ENCODE data around the gene LRP2. TPM values are rescaled to one million over a fixed set of nuclear protein-coding genes. Genes with fewer than 3 reads are reported as not detected.

The LRP2 gene
- total RNA-seq, 4 donors from 2014 or later, result not detected

GRCh38 chr2:169372561-169372960 is 10.2 kb upstream of the LRP2 start:
- no peak overlapping the region for H3K4me3 ChIP-seq
- in situ Hi-C loops (cut with MboI; ENCODE audit: low sequenced_read_pairs in 4 of 4) (no loop called here), intact Hi-C loops (cut with DNase I; ENCODE audit: low total_unique reads) (no loop called here)
- no peaks in the 10 kb centered on the region for H3K27me3 ChIP-seq
- no peaks in the 10 kb centered on the region for H3K4me1 ChIP-seq
- no peaks in the 10 kb centered on the region for H3K36me3 ChIP-seq
- no peaks in the 10 kb centered on the region for H3K9me3 ChIP-seq
- no peak overlapping the region for H3K27ac ChIP-seq
- ATAC-seq (no peak), DNase-seq (no peak)
- TF ChIP-seq POLR2A (IDR thresholded peaks at IDR 0.05), result no peak
- no peak for TF ChIP-seq CTCF (IDR thresholded peaks at IDR 0.05 in 4 of 5, conservative IDR thresholded peaks at IDR 0.05 in 1 of 5)

DNA sequence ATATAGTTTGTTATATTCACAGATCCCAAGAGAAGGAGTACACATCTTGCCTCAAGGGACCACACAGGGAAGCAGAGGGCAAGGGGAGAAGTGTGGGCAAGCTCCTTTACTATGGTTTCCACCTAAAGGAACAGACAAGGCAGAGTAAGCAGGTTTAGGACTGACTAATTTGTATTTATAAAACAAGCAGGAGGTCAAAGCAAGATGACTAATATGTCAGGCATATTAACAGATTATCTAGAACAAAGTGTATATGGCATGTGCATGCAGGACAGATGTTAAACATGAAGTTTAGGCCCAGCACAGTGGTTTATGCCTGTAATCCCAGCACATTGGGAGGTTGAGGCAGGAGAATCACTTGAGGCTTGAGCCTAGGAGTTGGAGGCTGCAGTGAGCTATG is 3.7 kb upstream of the LRP2 start:
- H3K27me3 ChIP-seq, result peaks cover 22 to 31% (median 31%) of the 10 kb centered on the region in 3 donors
- in situ Hi-C loops (cut with MboI; ENCODE audit: low sequenced_read_pairs in 4 of 4), result no loop called here
- TF ChIP-seq POLR2A (IDR thresholded peaks at IDR 0.05), result no peak
- no peak for TF ChIP-seq CTCF (IDR thresholded peaks at IDR 0.05 in 4 of 5, conservative IDR thresholded peaks at IDR 0.05 in 1 of 5)
- H3K4me1 ChIP-seq, result peaks cover 17 to 39% of the 10 kb centered on the region in 2 donors
- intact Hi-C loops (cut with DNase I; ENCODE audit: low total_unique reads), result no loop called here
- no peaks in the 10 kb centered on the region for H3K36me3 ChIP-seq
- DNase-seq (no peak), ATAC-seq (no peak)
- H3K4me3 ChIP-seq, result no peak overlapping the region
- H3K9me3 ChIP-seq, result no peaks in the 10 kb centered on the region
- H3K27ac ChIP-seq, result no peak overlapping the region

- TF ChIP-seq CTCF (IDR thresholded peaks at IDR 0.05 in 4 of 5, conservative IDR thresholded peaks at IDR 0.05 in 1 of 5), result no peak
- TF ChIP-seq POLR2A (IDR thresholded peaks at IDR 0.05), result no peak
- in situ Hi-C loops (cut with MboI; ENCODE audit: low sequenced_read_pairs in 4 of 4) (no loop called here), intact Hi-C loops (cut with DNase I; ENCODE audit: low total_unique reads) (no loop called here)
- Histone ChIP-seq H3K4me3 (peak overlapping the region; percentile 46 to 67 (median 53)), H3K27me3 (peaks cover 29 to 42% (median 41%) of the 10 kb centered on the region in 3 donors), H3K9me3 (no peaks in the 10 kb centered on the region), H3K36me3 (no peaks in the 10 kb centered on the region), H3K4me1 (peaks cover 17 to 41% of the 10 kb centered on the region in 2 donors), H3K27ac (no peak overlapping the region)
- ATAC-seq, result no peak
- no peak for DNase-seq
These were observed 2.7 kb upstream of the LRP2 start for GRCh38 chr2:169365029-169365480.

DNA sequence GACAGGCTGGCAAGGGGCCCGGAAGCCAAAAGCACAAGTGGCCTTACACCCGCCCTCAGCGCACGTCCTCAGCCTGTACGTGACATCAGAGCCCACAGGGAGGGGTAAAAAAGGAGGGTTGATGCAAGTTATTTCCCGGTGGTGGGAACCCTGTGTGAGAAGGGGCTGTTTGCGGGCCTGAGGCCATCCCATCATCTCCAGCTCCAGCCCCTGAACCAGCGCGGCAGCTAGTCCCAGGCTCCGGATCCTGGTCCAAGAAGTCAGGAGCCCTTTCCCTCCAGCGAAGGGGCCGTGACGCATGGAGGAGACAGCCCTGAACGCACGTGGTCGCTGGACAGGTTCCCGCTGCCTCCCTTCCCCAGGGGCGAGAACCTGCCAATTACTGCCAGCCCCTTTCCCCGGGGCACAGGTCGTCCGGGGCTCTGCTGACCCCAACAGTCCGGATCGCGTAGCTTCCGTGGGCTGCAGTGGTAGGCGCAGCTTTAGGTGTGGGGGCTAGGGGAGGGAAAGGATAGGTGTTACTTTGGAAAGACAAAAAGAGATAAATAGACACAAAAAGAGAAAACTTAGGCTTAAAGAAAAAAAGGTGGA is 1.3 kb upstream of the LRP2 start:
- peaks cover 17 to 41% of the 10 kb centered on the region in 2 donors for H3K4me1 ChIP-seq
- no peaks in the 10 kb centered on the region for H3K9me3 ChIP-seq
- TF ChIP-seq POLR2A (IDR thresholded peaks at IDR 0.05) (no peak), CTCF (IDR thresholded peaks at IDR 0.05 in 4 of 5, conservative IDR thresholded peaks at IDR 0.05 in 1 of 5) (no peak)
- no peak for DNase-seq
- intact Hi-C loops (cut with DNase I; ENCODE audit: low total_unique reads) (no loop called here), in situ Hi-C loops (cut with MboI; ENCODE audit: low sequenced_read_pairs in 4 of 4) (no loop called here)
- no peaks in the 10 kb centered on the region for H3K36me3 ChIP-seq
- peaks cover 29 to 49% (median 42%) of the 10 kb centered on the region in 3 donors for H3K27me3 ChIP-seq
- H3K4me3 ChIP-seq, result peak overlapping the region; percentile 46 to 67 (median 53)
- H3K27ac ChIP-seq, result no peak overlapping the region
- no peak for ATAC-seq
